A549 (cell line): ENCODE measurements around the gene PLD4.

Experiments used
- JUN ChIP-seq, 2 experiments: fragments of >200 bp; sonication (Bioruptor Twin); formaldehyde crosslinking; IDR thresholded peaks; 2 replicates in 1 of 2; 3 replicates in 1 of 2; pipeline ENCODE4 v1.6.1; 2016 to 2017
- NFE2L2 ChIP-seq: fragments of 150-350 bp; conservative IDR thresholded peaks from 2 replicates; pipeline ENCODE4 v1.6.1; 2014; ENCODE audit warnings: low read length
- NR3C1 ChIP-seq: fragments of >200 bp; sonication (Bioruptor Twin); formaldehyde crosslinking; IDR thresholded peaks from 3 replicates; pipeline ENCODE4 v1.6.1; 2017
- POLR2A ChIP-seq: IDR thresholded peaks from 2 replicates; pipeline ENCODE4 v1.6.1; 2012; ENCODE audit warnings: mild to moderate bottlenecking, low read length
- RARB ChIP-seq: fragments of 250-450 bp; sonication (Bioruptor Pico); IDR thresholded peaks from 2 replicates; pipeline ENCODE4 v1.8.0; 2021; ENCODE audit warnings: mild to moderate bottlenecking, moderate library complexity
- ZC3H11A ChIP-seq: fragments of 450-650 bp; IDR thresholded peaks from 2 replicates; pipeline ENCODE4 v1.6.1; 2014; ENCODE audit warnings: antibody characterized with exemption, mild to moderate bottlenecking
- TF ChIP-seq, protein P1 (sequence below): fragments of >200 bp; sonication (Bioruptor Twin); formaldehyde crosslinking; IDR thresholded peaks from 3 replicates; pipeline ENCODE4 v1.5.1; 2016

DNA sequence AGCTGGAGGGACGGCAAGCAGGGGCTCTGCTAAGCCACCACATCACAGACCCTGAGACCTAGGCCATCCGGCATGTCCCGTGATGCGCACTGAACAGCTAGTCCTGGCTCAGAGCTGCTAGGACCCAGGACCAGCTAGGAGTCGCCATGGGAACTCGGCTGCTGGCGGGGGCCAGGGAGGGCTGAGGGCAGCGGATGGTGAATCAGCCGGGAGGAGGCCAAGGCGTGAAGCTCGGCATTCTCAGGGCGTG is 48.4 kb downstream of the PLD4 start:
- TF ChIP-seq POLR2A (peak; percentile 38; the same call in 1 of the 2 replicates), JUN (IDR thresholded peaks at IDR 0.05) (no peak), NR3C1 (no peak), NFE2L2 (no peak), ZC3H11A (no peak), RARB (CRISPR knock-in tag) (peak; percentile 32; the same call in 1 of the 2 replicates)
- TF ChIP-seq, protein P1, sequence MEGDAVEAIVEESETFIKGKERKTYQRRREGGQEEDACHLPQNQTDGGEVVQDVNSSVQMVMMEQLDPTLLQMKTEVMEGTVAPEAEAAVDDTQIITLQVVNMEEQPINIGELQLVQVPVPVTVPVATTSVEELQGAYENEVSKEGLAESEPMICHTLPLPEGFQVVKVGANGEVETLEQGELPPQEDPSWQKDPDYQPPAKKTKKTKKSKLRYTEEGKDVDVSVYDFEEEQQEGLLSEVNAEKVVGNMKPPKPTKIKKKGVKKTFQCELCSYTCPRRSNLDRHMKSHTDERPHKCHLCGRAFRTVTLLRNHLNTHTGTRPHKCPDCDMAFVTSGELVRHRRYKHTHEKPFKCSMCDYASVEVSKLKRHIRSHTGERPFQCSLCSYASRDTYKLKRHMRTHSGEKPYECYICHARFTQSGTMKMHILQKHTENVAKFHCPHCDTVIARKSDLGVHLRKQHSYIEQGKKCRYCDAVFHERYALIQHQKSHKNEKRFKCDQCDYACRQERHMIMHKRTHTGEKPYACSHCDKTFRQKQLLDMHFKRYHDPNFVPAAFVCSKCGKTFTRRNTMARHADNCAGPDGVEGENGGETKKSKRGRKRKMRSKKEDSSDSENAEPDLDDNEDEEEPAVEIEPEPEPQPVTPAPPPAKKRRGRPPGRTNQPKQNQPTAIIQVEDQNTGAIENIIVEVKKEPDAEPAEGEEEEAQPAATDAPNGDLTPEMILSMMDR, result no peak
